GM21367 (cell line): ENCODE data around the gene TMEM80.
"Not testable (repeated sequence)": the region's sequence is repeated elsewhere in the genome, so short reads cannot be mapped to it uniquely, and the experiment has no call there.

ENCODE experiments used
- ATAC-seq: cut with Tn5 transposase; IDR thresholded peaks from one replicate; pipeline ENCODE4 v1.9.1; 2021; ENCODE audit not compliant: unreplicated experiment

Gene TMEM80

DNA sequence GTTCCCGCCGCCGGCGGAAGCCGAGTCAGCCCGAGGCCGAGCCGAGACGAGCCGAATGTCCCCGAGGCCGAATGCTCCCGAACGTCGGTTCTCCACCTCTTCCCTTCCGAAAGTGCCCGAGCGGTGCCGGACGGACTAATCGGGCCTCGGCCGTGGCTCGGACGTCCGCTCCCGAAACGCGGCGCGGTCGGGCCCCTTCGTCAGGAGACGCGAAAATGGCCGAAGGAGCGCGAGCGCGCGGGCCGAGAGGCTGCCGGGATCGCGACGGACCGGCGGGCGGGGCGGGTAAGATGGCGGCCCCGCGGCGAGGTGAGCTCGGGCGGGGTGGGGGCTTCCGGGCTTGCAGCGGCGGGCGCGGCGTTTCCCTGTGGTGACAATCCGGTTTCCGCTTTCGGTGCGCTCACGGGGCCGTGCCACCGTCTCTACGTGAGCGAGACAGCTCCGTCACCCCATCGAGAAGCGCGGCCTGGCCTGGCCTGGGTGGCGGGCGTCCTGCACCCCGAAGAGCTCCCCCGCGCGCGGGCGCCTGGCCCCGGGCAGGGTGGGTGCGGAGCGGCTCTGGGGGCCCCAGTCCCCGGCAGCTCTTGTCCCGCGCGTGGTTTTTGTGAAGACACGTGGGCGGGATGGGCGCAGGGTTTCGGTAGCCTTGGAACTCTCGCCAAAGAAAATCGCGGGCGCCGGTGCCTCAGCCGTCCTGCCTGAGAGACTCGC, at the start of gene TMEM80:
Gene TMEM80 (plus strand): TSS at position 279 of the 711 bp plus-strand sequence. CDS start 12 bp downstream, at position 291.
- ATAC-seq, result peak; percentile 64

DNA sequence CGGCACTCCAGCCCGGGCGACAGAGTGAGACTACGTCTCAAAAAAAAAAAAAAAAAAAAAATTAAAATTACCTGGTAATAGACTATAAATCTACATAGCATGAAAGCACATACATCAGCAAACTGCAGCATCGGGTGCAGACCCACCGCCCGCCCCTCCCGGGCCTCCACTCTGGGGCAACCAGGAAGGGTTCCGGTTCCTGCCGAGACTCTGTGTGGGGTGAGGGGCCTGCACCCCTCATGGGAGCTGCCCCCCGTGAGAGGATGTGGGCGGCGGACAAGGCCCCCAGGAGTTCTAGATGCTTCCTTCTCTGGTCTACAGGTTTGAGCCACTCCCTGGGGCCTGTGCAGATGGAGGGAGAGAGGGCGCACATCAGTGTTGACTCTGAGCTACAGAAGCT, 49.4 kb upstream of the TMEM80 start:
- ATAC-seq, result no peak

DNA sequence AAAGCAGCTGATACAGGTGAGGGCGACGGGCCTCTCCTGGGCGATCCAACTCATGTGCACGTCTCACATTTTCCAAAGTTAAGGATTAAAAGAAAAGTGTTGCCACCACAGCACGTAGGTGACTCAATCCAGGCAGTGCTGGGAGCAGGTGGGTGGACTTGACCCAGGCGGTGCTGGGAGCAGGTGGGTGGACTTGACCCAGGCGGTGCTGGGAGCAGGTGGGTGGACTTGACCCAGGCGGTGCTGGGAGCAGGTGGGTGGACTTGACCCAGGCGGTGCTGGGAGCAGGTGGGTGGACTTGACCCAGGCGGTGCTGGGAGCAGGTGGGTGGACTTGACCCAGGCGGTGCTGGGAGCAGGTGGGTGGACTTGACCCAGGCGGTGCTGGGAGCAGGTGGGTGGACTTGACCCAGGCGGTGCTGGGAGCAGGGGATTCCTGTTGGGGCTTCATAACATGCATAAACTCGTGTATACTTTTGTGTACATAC, 47.9 kb upstream of the TMEM80 start:
- ATAC-seq, result not testable (repeated sequence)

DNA sequence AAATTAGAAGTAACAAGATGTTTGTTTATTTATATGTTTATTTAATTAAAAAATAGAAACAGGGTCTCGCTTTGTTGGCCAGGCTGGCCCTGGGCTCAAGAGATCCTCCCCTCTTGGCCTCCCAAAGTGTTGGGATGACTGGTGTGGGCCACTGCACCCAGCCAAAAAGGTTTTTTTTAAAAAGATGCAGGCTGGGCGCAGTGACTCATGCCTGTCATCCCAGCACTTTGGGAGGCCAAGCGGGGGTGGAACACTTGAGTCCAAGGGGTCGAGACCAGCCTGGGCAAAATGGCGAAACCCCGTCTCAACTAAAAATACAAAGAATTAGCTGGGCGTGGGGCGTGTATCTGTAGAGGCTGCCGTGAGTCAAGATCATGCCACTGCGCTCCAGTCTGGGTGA, 45.1 kb upstream of the TMEM80 start:
- no peak for ATAC-seq

DNA sequence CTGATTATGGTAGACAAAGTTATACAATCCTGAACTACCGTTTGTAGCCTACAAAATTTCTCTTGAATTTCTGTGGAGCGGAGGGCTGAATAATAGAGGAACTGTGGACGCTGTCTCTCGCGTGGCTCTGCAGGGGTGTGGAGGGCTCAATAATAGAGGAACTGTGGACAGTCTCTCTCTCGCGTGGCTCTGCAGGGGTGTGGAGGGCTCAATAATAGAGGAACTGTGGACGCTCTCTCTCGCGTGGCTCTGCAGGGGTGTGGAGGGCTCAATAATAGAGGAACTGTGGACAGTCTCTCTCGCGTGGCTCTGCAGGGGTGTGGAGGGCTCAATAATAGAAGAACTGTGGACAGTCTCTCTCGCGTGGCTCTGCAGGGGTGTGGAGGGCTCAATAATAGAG, 42.5 kb upstream of the TMEM80 start:
- ATAC-seq, result not testable (repeated sequence)

DNA sequence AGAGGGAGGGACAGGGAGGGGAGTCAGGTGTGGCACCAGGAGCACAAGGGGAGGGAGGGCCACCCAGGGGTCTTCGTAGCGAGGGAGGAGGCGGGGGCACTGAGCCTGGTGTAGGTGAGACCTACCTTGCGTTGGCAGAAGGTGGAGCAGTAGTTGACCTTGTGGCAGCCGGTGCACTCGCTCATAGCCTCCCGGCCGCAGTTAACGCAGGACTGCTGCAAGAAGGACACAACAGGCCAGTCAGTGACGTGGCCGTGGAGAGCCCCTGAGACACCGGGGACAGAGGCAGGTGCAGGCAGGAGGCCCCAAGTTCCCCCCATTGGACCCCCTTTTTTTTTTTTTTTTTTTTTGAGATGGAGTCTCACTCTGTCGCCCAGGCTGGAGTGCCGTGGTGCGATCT, 41.8 kb upstream of the TMEM80 start:
- no peak for ATAC-seq

DNA sequence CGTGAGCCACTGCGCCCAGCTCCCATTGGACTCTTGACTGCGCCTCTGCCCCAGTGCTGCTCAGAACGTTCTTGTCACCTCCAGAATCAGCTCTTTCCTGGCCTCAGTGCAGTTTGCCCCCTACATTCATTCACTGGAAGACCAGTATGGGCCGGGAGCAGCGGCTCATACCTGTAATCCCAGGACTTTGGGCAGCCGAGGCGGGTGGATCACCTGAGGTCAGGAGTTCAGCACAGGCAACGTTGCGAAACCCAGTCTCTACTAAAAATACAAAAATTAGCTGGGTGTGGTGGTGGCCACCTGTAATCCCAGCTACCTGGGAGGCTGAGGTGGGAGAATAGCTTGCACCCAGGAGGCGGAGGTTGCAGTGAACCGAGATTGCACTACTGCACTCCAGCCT, 41.2 kb upstream of the TMEM80 start:
- ATAC-seq, result not testable (repeated sequence)

DNA sequence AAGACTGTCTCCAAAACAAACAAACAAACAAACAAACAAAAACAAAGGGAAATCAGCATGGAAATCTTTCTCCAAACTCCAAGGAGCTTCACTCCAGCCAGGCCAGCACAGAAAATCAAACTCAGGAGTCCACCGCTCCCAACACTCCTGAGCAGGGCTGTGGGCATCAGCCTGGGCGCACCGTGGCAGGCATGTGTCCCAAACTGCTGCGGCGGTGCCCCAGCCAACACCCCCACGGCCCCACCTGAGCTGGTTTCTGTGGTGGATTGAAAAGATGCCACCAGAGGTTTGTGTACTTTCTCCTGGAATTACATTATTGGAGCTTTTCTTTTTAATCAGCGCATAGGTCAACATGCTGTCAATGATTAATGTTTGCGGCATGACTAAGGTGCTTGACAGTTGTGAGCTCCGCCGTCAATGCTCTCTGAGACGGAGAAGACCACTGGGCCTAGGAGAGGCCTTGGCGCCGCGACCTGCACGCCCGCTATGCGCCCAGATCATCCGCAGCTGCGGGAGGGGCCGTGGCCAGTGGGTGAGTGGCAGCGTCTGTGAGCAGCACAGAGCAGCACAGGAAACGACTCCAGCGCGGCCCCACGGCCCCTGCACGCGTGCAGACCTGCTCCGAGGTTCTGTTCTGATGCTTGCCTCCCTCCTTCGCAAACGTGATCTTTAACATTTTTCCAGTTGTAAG, 40.4 kb upstream of the TMEM80 start:
- ATAC-seq, result no peak

DNA sequence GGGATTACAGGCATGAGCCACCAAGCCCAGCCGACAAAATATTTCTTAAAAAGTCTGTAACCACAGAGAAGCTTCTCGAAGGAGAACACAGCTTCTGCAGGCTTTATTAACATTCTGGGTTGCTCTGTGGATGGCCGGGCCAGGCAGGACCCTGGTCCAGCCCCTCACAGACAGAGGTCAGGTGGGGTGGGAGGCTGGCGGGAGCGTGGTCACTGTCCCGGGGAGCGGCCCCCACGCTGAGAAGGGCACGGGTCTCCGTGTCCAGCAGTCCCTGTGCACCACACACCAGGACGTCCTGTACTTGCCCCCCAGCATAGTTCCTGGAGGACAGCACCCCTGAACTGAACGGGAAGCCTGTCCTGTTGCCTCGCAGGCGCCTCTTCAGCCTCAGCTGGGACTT, 39.2 kb upstream of the TMEM80 start:
- ATAC-seq, result no peak

DNA sequence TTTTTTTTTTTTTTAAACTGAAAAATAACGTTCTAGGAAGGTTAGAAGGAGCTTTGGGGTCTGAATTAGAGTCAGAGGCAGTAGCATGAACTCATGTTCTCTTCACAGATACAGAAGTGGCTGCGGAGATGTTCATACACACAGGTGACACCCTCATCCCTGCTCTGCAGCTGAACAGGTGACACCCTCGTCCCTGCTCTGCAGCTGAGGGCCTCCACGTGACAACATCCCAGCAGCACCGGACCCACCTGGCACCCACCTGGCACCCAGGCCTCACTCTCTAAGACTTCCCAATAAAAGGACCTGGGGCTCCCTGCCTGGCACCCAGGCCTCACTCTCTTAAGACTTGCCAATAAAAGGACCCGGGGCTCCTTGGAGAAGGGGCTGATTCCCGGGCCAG, 38.8 kb upstream of the TMEM80 start:
- no peak for ATAC-seq

DNA sequence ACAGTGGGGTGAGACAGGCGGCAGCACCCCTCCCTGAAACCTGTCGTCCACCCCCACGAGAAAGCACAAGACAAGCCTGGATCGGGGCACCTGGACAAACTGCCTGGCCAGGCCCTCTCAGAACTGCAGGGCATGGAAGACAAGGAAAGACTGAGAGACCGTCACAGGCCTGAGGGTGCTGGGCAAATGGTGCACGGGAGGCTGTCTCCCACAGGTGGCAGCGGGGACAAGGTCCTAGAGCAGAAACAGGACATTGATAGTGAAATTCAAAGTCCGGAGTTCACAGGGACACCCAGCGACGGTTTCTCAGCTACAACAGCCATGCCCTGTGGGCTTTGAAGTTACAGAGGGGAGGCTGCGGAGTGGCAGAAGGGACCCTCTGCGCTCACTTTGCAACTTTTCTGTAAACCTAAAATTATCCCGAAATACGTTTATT, 37.9 kb upstream of the TMEM80 start:
- ATAC-seq, result no peak

DNA sequence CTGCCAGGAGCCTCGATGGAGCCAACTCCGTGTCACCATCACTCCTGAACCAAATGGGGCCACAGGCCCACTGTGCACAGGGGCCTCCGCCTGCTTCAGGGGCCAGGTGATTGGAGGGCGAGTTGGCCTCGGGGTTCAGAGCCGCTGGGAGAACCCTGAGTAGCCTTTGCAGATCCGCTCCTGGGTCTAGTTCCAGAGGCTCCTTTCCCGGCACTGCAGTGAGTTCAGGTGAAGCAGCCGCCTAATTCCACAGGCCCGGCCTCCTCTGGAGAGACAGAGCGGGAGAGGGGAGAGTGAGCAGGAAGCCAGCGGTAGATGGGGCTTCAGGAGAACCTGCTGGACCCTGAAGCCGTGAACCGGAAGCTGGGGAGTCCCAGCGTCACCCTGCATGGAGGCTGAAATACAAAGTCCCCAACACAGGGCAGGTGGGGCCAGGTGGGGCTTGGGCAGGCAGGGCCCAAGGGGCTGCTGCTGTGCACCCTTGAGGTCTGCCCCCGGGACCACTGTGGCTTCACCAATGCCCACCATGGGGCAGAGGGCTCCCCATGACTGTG, 36.0 kb upstream of the TMEM80 start:
- no peak for ATAC-seq

DNA sequence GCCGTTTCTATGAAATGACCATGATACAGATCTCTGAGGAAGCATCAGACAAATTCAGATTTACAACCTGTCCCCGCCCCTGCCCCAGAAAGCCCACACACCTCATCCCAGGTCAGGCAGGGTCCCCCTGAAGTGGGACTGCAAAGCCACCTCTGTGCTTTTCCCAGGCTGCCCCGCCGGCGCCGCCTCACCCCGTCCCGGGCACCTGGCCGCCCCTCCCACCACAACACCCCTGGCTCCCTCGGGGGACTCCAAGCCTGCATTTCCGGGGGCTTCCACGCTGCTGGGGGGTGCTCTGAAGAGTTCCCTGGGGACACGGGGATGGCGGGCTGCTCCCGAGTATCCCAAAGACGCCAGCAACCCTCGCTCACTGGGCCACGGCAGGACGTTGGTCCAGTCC, 35.3 kb upstream of the TMEM80 start:
- ATAC-seq, result no peak

DNA sequence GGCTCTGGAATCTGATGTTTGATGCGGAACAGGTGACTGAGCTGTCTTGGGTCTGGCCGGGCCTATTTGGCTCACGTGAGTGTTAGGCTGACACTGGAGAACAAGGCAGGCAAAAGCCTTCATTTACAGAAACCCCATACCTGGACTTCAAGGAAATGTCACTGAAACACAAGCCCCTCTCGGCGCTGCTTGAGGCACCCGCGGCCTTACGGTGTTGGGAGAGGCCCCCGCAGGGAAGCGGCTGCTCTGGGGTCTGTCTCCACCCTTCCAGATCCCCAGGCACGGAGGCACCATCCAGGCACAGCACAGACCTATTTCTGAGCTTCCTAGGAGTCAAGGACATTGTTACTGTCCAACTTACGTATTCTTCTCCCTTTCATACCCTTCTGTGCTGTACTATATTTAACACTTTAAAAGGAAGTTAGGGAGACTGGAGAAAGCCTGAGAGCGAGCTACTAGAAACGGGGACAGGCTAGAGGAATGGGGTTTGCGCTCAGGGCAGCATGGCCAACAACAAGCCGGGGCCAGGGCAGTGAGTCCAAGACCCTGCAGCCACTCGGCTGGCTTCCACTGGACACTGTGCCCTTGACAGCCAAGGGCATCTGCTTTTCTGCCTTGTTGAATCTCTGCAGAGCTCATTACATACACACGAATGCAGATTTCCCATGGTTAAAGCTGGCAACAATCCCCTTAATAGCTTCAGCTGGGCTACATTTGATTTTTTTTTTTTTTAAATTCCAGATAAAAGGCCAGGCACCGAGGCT, 34.8 kb upstream of the TMEM80 start:
- ATAC-seq, result no peak

DNA sequence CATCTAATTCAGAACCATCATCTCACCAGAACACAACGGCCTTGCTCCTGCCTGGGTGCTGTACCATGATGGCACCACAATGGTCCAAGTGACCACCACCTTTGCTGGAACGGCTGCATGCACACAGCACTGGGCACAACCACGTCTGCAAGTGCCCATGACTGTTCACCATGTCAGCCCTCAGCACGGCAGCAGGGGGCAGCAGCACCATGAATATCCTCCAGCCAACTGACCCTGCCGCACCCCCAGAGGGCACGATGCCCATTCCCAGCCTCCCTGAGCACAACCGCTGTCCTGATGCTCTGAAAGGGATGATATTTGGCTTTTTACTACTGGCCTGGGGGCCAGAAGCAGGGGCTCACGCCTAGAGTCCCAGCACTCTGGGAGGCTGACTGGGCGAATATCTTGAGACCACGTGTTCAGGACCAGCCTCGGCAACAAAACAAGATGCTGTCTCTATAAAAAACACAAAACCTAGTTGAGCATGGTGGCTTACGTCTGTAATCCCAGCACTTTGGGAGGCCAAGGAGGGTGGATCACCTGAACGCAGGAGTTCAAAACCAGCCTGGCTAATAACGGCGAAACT, 32.8 kb upstream of the TMEM80 start:
- no peak for ATAC-seq

DNA sequence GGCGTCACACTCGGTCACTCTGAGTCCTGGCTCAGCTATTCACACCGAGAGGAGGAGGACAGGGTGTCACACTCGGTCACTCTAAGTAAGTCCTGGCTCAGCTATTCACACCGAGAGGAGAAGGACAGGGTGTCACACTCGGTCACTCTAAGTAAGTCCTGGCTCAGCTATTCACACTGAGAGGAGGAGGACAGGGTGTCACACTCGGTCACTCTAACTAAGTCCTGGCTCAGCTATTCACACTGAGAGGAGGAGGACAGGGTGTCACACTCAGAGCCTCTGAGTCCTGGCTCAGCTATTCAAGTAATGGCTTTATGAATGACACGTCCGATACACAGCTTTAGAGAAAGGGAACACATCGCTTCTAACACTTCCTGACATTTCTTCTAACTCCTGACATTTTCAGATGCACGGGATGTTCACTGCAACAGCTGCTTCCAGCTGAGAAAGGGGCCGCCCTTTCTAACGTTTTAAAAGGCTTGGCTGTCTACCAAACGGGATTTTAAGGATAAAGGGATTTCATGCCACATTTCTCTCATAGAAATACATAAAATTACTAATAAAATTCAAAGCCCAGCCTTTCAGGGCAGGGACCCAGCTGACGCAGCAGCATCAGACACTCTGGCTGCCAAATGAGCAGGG, 30.4 kb upstream of the TMEM80 start:
- no peak for ATAC-seq

DNA sequence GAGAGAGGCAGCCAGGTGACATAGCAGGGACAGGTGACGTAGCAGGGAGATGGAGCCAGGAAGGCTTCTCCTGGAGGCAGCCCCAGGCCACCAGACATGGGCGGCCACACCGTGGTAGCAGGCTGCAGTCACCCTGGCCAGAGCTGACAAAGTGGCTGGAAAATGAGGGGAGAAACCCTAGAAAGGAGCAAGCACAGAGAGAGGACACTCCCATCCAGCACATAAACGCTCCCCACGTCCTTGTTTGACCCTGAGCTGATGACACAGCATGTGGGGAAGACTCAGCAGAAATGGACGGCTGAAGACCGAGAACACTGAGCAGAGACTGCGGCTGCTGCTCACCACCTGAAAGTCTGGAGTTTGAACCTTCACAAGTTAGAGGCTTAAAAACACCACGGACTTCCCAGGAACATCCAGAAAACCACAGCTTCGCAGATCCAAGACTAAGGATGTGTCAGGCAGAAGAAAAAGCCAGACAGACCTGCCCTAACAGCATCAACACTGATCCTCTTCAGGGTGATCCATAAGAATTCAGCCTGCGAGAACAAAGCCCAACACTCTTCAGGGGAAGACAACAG, 29.8 kb upstream of the TMEM80 start:
- no peak for ATAC-seq

DNA sequence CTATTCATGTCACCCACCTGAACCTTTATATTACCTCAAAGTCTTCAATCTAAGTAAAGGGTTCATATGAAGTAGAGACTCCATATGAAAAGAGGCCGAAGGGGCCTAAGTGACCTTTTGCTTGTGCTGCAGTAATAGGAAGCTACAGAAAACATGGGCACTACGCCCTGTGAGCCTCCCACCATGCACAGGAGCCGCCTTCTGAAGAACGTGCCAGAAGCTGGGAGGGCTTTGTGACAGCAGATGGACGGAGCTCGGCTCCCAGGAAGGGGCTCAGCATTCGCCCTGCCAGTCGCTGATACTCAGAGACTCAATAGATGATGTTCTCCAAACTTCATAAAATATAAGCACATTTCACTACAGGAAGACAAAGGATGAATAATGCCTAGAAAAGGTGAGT, 21.8 kb upstream of the TMEM80 start:
- no peak for ATAC-seq

DNA sequence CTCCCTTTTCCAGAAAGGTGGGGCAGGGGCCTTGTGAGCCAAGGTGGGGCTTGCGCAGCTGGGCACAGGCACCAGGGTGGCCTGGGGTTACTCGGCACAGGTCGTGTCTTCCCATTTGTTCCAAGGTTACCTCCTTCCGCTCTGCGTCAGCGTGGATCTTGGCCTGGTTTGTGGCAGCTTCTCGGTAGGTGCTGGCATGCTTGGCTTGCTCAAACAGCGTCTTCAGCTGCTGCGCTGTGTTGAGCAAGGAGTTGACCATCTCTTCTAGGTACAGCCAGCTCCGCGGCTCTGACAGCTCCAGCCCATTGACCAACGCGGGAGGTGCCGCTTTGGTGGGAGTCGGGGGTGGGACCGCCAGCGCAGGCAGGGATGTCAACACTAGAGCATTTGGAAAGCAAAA, 21.2 kb upstream of the TMEM80 start:
- ATAC-seq, result no peak

DNA sequence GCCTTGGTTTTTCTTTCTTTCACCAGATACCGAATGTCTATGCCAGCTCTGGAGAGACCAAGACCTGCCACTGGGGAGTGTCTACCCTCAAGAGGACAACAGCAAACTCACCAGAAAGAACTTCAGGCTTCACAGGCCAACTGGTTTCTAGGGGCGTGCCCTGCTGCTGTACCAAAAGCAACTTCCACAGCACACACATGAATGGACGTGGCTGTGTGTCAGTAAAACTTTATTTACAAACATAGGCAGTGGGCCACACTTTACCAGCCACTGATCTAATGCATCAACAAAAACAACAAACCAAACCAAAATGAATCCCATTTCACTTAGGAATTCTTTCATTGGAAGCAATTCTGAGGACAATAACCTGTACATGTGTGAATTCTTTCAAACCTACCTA, 17.3 kb upstream of the TMEM80 start:
- ATAC-seq, result no peak
